Endothelial cell of umbilical vein (primary cell): Measurements from ENCODE around the gene RAP1GAP. TPM values are rescaled to one million over a fixed set of nuclear protein-coding genes. Genes with fewer than 3 reads are reported as not detected.

ENCODE experiments used
- BruUV-seq: library from RNA; stranded (reverse); fragments of 400-500 nt; replicated peaks from 2 replicates; lab custom pipeline; 2021; lab: Mats Ljungman, UMichigan
- CTCF ChIA-PET: fragments of 300-600, 350-600 bp; sonication (Branson Sonifier 250); formaldehyde crosslinking; loops from one replicate; lab custom pipeline; 2021; ENCODE audit warnings: antibody characterized with exemption, inconsistent platforms; lab: Charles Lee
- POLR2A ChIA-PET: fragments of 300-600, 350-600 bp; sonication (Branson Sonifier 250); formaldehyde crosslinking; loops from one replicate; lab custom pipeline; 2021; ENCODE audit warnings: antibody characterized with exemption, inconsistent platforms; lab: Charles Lee
- DNase-seq: peaks from one replicate; pipeline ENCODE4 v3.0.0-alpha.2; 2011; ENCODE audit warnings: low read depth, low spot score
- FAIRE-seq: peaks from 2 replicates; lab custom pipeline; 2011; peaks lifted over from hg19 to GRCh38; lab: Jason Lieb, UNC
- H2AFZ ChIP-seq: 2 replicates; pipeline ENCODE4 v1.6.0; 2012; ENCODE audit warnings: low read depth, low read length, control low read depth, inconsistent platforms
- H3K27ac ChIP-seq: 2 replicates; pipeline ENCODE4 v1.5.1; 2011; ENCODE audit warnings: low read depth, mild to moderate bottlenecking, control low read depth, low read length, moderate library complexity; ENCODE audit not compliant: insufficient read depth
- H3K27me3 ChIP-seq, 2 experiments: 2 replicates each; pipeline versions ENCODE4 v1.6.0 to v1.6.1; 2011; ENCODE audit warnings: low read length in 2 of 2, mixed read lengths in 1 of 2; ENCODE audit not compliant: control insufficient read depth in 2 of 2, insufficient read depth in 2 of 2
- H3K36me3 ChIP-seq, 2 experiments: 2 replicates in 1 of 2; 3 replicates in 1 of 2; pipeline ENCODE4 v1.5.1; 2011; ENCODE audit warnings: low read length in 2 of 2, mild to moderate bottlenecking in 1 of 2, moderate library complexity in 1 of 2; ENCODE audit not compliant: control insufficient read depth in 2 of 2, insufficient read depth in 2 of 2; ENCODE audit errors: extremely low read depth in 1 of 2
- H3K4me1 ChIP-seq: 3 replicates; pipeline ENCODE4 v1.5.1; 2011; ENCODE audit warnings: mild to moderate bottlenecking, low read length; ENCODE audit not compliant: control insufficient read depth, insufficient read depth; ENCODE audit errors: extremely low read depth
- H3K4me2 ChIP-seq: 2 replicates; pipeline ENCODE4 v1.6.1; 2011; ENCODE audit warnings: low read length, control low read depth, mixed read lengths; ENCODE audit not compliant: insufficient read depth
- H3K4me3 ChIP-seq, 3 experiments: fragments of 200-600 bp in 1 of 3; sonication (generic), shearing (Covaris generic) in 1 of 3; replicated peaks in 1 of 3; 2 replicates each; pipeline ENCODE4 v1.5.1; 2011 to 2016; ENCODE audit warnings: control low read depth in 3 of 3, low read length in 3 of 3, mild to moderate bottlenecking in 2 of 3, inconsistent platforms in 1 of 3, low read depth in 1 of 3, moderate library complexity in 1 of 3; ENCODE audit not compliant: insufficient read depth in 1 of 3
- H3K79me2 ChIP-seq: 2 replicates; pipeline ENCODE4 v1.6.0; 2012; ENCODE audit warnings: low read length, inconsistent platforms; ENCODE audit not compliant: control insufficient read depth, insufficient read depth
- H3K9ac ChIP-seq: replicated peaks from 2 replicates; pipeline ENCODE3; 2011; ENCODE audit warnings: low read length, control low read depth; ENCODE audit not compliant: insufficient read depth; ENCODE audit errors: extremely low read depth
- H3K9me1 ChIP-seq: replicated peaks from 3 replicates; pipeline ENCODE4 v1.6.0; 2011; ENCODE audit warnings: mild to moderate bottlenecking, low read length; ENCODE audit not compliant: control insufficient read depth, insufficient read depth; ENCODE audit errors: extremely low read depth
- H3K9me3 ChIP-seq: replicated peaks from 2 replicates; pipeline ENCODE4 v1.5.1; 2012; ENCODE audit warnings: low read length, inconsistent platforms; ENCODE audit not compliant: control insufficient read depth, insufficient read depth
- H4K20me1 ChIP-seq: replicated peaks from 2 replicates; pipeline ENCODE3; 2011; ENCODE audit warnings: mild to moderate bottlenecking, low read length; ENCODE audit not compliant: control insufficient read depth, insufficient read depth; ENCODE audit errors: extremely low read depth
- EZH2 ChIP-seq: IDR thresholded peaks from 2 replicates; pipeline ENCODE4 v1.6.1; 2012; ENCODE audit warnings: borderline replicate concordance, low read depth, mild to moderate bottlenecking, moderate library complexity, low read length, inconsistent platforms; ENCODE audit not compliant: severe bottlenecking
- FOS ChIP-seq: IDR thresholded peaks from 2 replicates; pipeline ENCODE4 v1.6.1; 2011; ENCODE audit warnings: mild to moderate bottlenecking, low read length, moderate library complexity, borderline replicate concordance; ENCODE audit not compliant: insufficient read depth
- GATA2 ChIP-seq: IDR thresholded peaks from 2 replicates; pipeline ENCODE4 v1.7.0; 2011; ENCODE audit warnings: low read depth, mild to moderate bottlenecking, moderate library complexity, mixed read lengths, low read length; ENCODE audit not compliant: insufficient read length, insufficient read depth
- MYC ChIP-seq: IDR thresholded peaks from one replicate; pipeline ENCODE4 v1.6.1; 2011; ENCODE audit warnings: mild to moderate bottlenecking, low read depth, low read length
- POLR2AphosphoS5 ChIP-seq: IDR thresholded peaks from 2 replicates; pipeline ENCODE4 v1.6.1; 2012; ENCODE audit warnings: low read depth, mild to moderate bottlenecking, control low read depth, low read length, moderate library complexity; ENCODE audit not compliant: insufficient read depth
- dilution Hi-C: fragments of 300-500 bp; cut with MboI; formaldehyde crosslinking; loops from one replicate; pipeline ENCODE4 v1.15.0; 2019; ENCODE audit warnings: low sequenced_read_pairs; ENCODE audit not compliant: extremely low pct_ligation_motif_present
- intact Hi-C: fragments of 100-400 bp; cut with micrococcal nuclease; formaldehyde crosslinking; loops from one replicate; pipeline ENCODE4 v1.10.0; 2022
- polyA plus RNA-seq, 4 experiments: library from polyadenylated mRNA; depleted of rRNA in 3 of 4; stranded (reverse) in 3 of 4; unstranded in 1 of 4; fragments of >200 nt; gene quantifications; 2 replicates each; pipeline versions ENCODE4 v1.2.1 to v1.2.3, GENCODE V29; 2011 to 2012; ENCODE audit warnings: missing spikeins in 1 of 4
- total RNA-seq: library from RNA; stranded (reverse); gene quantifications from 2 replicates; pipeline ENCODE4 v1.2.3, GENCODE V29; 2021
- TF ChIP-seq, protein P1 (sequence below), 2 donors: IDR thresholded peaks; 1 replicate in 1 of 2; 2 replicates in 1 of 2; pipeline ENCODE4 v1.5.1; 2011; ENCODE audit warnings: low read length in 2 of 2, mild to moderate bottlenecking in 2 of 2, moderate library complexity in 2 of 2, control low read depth in 1 of 2, inconsistent platforms in 1 of 2, low read depth in 1 of 2; ENCODE audit not compliant: insufficient read depth in 1 of 2; ENCODE audit errors: extremely low read depth in 1 of 2

RAP1GAP gene
- total and polyA plus RNA-seq, 2 donors (not counting 3 experiments of a cell fraction or from before 2014, with no cell fraction given) = 0.07 to 0.20 TPM

- Histone ChIP-seq H3K4me2 (no peak overlapping the region), H4K20me1 (no peaks in the 10 kb centered on the region), H3K36me3 (no peaks in the 10 kb centered on the region), H3K79me2 (no peaks in the 10 kb centered on the region), H2AFZ (no peak overlapping the region), H3K9me3 (no peaks in the 10 kb centered on the region), H3K4me3 (no peak overlapping the region), H3K27me3 (peaks cover 0 to 3% of the 10 kb centered on the region in 2 experiments), H3K9ac (no peak overlapping the region), H3K9me1 (no peaks in the 10 kb centered on the region), H3K4me1 (no peaks in the 10 kb centered on the region), H3K27ac (no peak overlapping the region)
- FAIRE-seq (no peak), DNase-seq (no peak)
- ChIA-PET POLR2A (no interaction called here), CTCF (interaction anchor here (1.4 kb wide), 1 partner anchor 120 kb away, joined by 3 read pairs; the partner anchor contains the start of gene ALPL)
- TF ChIP-seq POLR2AphosphoS5 = no peak
- TF ChIP-seq FOS = no peak
- TF ChIP-seq, protein P1, sequence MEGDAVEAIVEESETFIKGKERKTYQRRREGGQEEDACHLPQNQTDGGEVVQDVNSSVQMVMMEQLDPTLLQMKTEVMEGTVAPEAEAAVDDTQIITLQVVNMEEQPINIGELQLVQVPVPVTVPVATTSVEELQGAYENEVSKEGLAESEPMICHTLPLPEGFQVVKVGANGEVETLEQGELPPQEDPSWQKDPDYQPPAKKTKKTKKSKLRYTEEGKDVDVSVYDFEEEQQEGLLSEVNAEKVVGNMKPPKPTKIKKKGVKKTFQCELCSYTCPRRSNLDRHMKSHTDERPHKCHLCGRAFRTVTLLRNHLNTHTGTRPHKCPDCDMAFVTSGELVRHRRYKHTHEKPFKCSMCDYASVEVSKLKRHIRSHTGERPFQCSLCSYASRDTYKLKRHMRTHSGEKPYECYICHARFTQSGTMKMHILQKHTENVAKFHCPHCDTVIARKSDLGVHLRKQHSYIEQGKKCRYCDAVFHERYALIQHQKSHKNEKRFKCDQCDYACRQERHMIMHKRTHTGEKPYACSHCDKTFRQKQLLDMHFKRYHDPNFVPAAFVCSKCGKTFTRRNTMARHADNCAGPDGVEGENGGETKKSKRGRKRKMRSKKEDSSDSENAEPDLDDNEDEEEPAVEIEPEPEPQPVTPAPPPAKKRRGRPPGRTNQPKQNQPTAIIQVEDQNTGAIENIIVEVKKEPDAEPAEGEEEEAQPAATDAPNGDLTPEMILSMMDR (IDR thresholded peaks at IDR 0.05; ENCODE audit: extremely low read depth in 1 of 2, insufficient read depth in 1 of 2, low read depth in 1 of 2, low read length in 2 of 2) = no peak
- no peak for TF ChIP-seq GATA2
- TF ChIP-seq EZH2 = no peak
- no peak for TF ChIP-seq MYC
- no TSS peak for BruUV-seq
- intact Hi-C loops = no loop called here
- dilution Hi-C loops = no loop called here
Measured at GRCh38 chr1:21628798-21629393, 40.3 kb downstream of the RAP1GAP start.
